GM12878 (cell line): ENCODE results near the gene FOXA2. TPM values are rescaled to one million over a fixed set of nuclear protein-coding genes. Genes with fewer than 3 reads are reported as not detected.

Experiments used
- ATAC-seq: fragments of 200-7000 bp; cut with Tn5 transposase; 3 replicates; pipeline ENCODE4 v1.9.1; 2020; ENCODE audit warnings: mild to moderate bottlenecking, moderate library complexity
- BruUV-seq: library from RNA; stranded (reverse); fragments of 400-500 nt; replicated peaks from 2 replicates; lab custom pipeline; 2021; lab: Mats Ljungman, UMichigan
- CTCF ChIA-PET: fragments of 300-600 bp; sonication (Branson Sonifier 250); formaldehyde crosslinking; extraction: SDS; loops from one replicate; lab custom pipeline; 2021; ENCODE audit warnings: inconsistent platforms; lab: Yijun Ruan, JAX
- POLR2A ChIA-PET: fragments of 350-600 bp; formaldehyde crosslinking; extraction: SDS; loops from one replicate; lab custom pipeline; 2021; ENCODE audit warnings: inconsistent platforms; lab: Charles Lee
- RAD21 ChIA-PET: fragments of 300-600 bp; sonication (Branson Sonifier 250); formaldehyde crosslinking; loops from one replicate; lab custom pipeline; 2023; ENCODE audit warnings: antibody characterized with exemption; ENCODE audit not compliant: unreplicated experiment; lab: Charles Lee
- SMC1A ChIA-PET: fragments of 300-600 bp; sonication (Branson Sonifier 250); formaldehyde crosslinking; loops from one replicate; lab custom pipeline; 2023; ENCODE audit not compliant: unreplicated experiment, uncharacterized antibody; lab: Charles Lee
- DNase-seq: peaks from one replicate; pipeline ENCODE4 v3.0.0-alpha.2; 2011; ENCODE audit warnings: low read depth, low spot score
- FAIRE-seq: peaks from 3 replicates; lab custom pipeline; 2011; peaks lifted over from hg19 to GRCh38; lab: Jason Lieb, UNC
- H2AFZ ChIP-seq: 2 replicates; pipeline ENCODE4 v1.6.0; 2011; ENCODE audit warnings: low read depth, low read length, control low read depth; ENCODE audit not compliant: control insufficient read depth
- H3K27ac ChIP-seq: 2 replicates; pipeline ENCODE4 v1.5.1; 2011; ENCODE audit warnings: control low read depth; ENCODE audit not compliant: control insufficient read depth, insufficient read depth
- H3K27me3 ChIP-seq, 2 experiments: replicated peaks in 1 of 2; 2 replicates each; pipeline versions ENCODE4 v1.6.0 to v1.6.1; 2011; ENCODE audit warnings: low read length in 1 of 2; ENCODE audit not compliant: control insufficient read depth in 2 of 2, insufficient read depth in 2 of 2
- H3K36me3 ChIP-seq, 2 experiments: 2 replicates each; pipeline ENCODE4 v1.5.1; 2011; ENCODE audit warnings: low read length in 1 of 2; ENCODE audit not compliant: control insufficient read depth in 2 of 2, insufficient read depth in 2 of 2
- H3K4me1 ChIP-seq: 2 replicates; pipeline ENCODE4 v1.6.1; 2011; ENCODE audit warnings: mild to moderate bottlenecking, low read length, moderate library complexity, mixed read lengths; ENCODE audit not compliant: control insufficient read depth, insufficient read depth
- H3K4me2 ChIP-seq: 2 replicates; pipeline ENCODE4 v1.6.0; 2011; ENCODE audit warnings: control low read depth; ENCODE audit not compliant: control insufficient read depth, insufficient read depth
- H3K4me3 ChIP-seq: fragments of 200-600 bp; sonication (generic); 2 replicates; pipeline ENCODE4 v1.5.1; 2016
- H3K79me2 ChIP-seq: 2 replicates; pipeline ENCODE4 v1.6.0; 2011; ENCODE audit warnings: low read length; ENCODE audit not compliant: control insufficient read depth, insufficient read depth
- H3K9ac ChIP-seq: 2 replicates; pipeline ENCODE4 v1.8.0; 2011; ENCODE audit warnings: low read length, control low read depth, mixed read lengths; ENCODE audit not compliant: control insufficient read depth, insufficient read depth
- H3K9me3 ChIP-seq: replicated peaks from 3 replicates; pipeline ENCODE4 v1.5.1; 2011; ENCODE audit warnings: mild to moderate bottlenecking, low read length; ENCODE audit not compliant: control insufficient read depth, insufficient read depth
- H4K20me1 ChIP-seq: 2 replicates; pipeline ENCODE4 v1.6.0; 2011; ENCODE audit not compliant: control insufficient read depth, insufficient read depth
- ATF3 ChIP-seq: IDR thresholded peaks from 2 replicates; pipeline ENCODE4 v1.6.1; 2011; ENCODE audit warnings: low read depth, mild to moderate bottlenecking, low read length, moderate library complexity, borderline replicate concordance; ENCODE audit errors: extremely low read depth
- EP300 ChIP-seq, 2 experiments: fragments of 150-350 bp in 1 of 2; IDR thresholded peaks; 2 replicates each; pipeline ENCODE4 v1.6.1; 2011 to 2012; ENCODE audit warnings: low read depth in 2 of 2, low read length in 2 of 2, borderline replicate concordance in 1 of 2, improper control_type of control experiment in 1 of 2, inconsistent platforms in 1 of 2; ENCODE audit not compliant: control insufficient read depth in 1 of 2
- HCFC1 ChIP-seq: fragments of 150-350 bp; IDR thresholded peaks from 2 replicates; pipeline ENCODE4 v1.6.1; 2014; ENCODE audit warnings: low read length
- MEF2B ChIP-seq: fragments of 450-650 bp; IDR thresholded peaks from 2 replicates; pipeline ENCODE4 v1.6.1; 2018; ENCODE audit warnings: mild to moderate bottlenecking, moderate library complexity; ENCODE audit not compliant: partially characterized antibody, poor library complexity, severe bottlenecking
- NR2C2 ChIP-seq: IDR thresholded peaks from 2 replicates; pipeline ENCODE4 v1.6.1; 2011; ENCODE audit warnings: borderline replicate concordance, low read depth; ENCODE audit not compliant: control insufficient read depth, insufficient read length
- POLR2AphosphoS5 ChIP-seq: IDR thresholded peaks from 2 replicates; pipeline ENCODE4 v1.6.1; 2011; ENCODE audit warnings: mild to moderate bottlenecking, low read length, inconsistent platforms
- RELA ChIP-seq: fragments of 450-650 bp; IDR thresholded peaks from 2 replicates; pipeline ENCODE4 v1.8.0; 2014; ENCODE audit warnings: borderline replicate concordance; ENCODE audit not compliant: partially characterized antibody
- SIN3A ChIP-seq: IDR thresholded peaks from 2 replicates; pipeline ENCODE4 v1.6.1; 2012; ENCODE audit warnings: low read depth, low read length, improper control_type of control experiment
- SMAD1 ChIP-seq: fragments of 450-650 bp; IDR thresholded peaks from 2 replicates; pipeline ENCODE4 v1.6.1; 2018; ENCODE audit warnings: mild to moderate bottlenecking, low read depth; ENCODE audit not compliant: partially characterized antibody
- SMC3 ChIP-seq: IDR thresholded peaks from 2 replicates; pipeline ENCODE4 v1.6.1; 2011; ENCODE audit warnings: low read length, improper control_type of control experiment, borderline replicate concordance
- TCF3 ChIP-seq: IDR thresholded peaks from 2 replicates; pipeline ENCODE4 v1.6.1; 2012; ENCODE audit warnings: low read depth, mild to moderate bottlenecking, low read length, borderline replicate concordance; ENCODE audit not compliant: insufficient read depth
- USF2 ChIP-seq: IDR thresholded peaks from 2 replicates; pipeline ENCODE4 v1.6.1; 2011; ENCODE audit warnings: low read depth, low read length, improper control_type of control experiment, borderline replicate concordance
- YY1 ChIP-seq: IDR thresholded peaks from 2 replicates; pipeline ENCODE4 v1.6.1; 2011; ENCODE audit warnings: low read depth, mild to moderate bottlenecking, low read length
- ZNF592 ChIP-seq: fragments of 450-650 bp; IDR thresholded peaks from 2 replicates; pipeline ENCODE4 v1.6.1; 2017; ENCODE audit warnings: mild to moderate bottlenecking, moderate library complexity
- WGBS: methylation state at CpG from one replicate; pipeline ENCODE4 v1.1.6; 2016; ENCODE audit warnings: low lambda C conversion rate; ENCODE audit not compliant: insufficient replicate concordance, insufficient coverage; ENCODE audit errors: missing lambda C conversion rate; 5-methylcytosine and 5-hydroxymethylcytosine counted together
- in situ Hi-C: fragments of 300-500 bp; cut with MboI; formaldehyde crosslinking; loops from 9 replicates; pipeline ENCODE4 v1.14.3; 2018; ENCODE audit warnings: mixed read lengths
- intact Hi-C: fragments of 100-400 bp; cut with micrococcal nuclease; formaldehyde crosslinking; loops from one replicate; pipeline ENCODE4 v1.14.2; 2022; ENCODE audit not compliant: unreplicated experiment
- polyA plus RNA-seq, 11 experiments: library from polyadenylated mRNA; depleted of rRNA in 4 of 11; unstranded in 6 of 11; stranded (reverse) in 5 of 11; fragments of >200 nt; fragmentation: Nextera tagmentation in 4 of 11; fragmentation: Illumina TruSeq in 1 of 11; extraction: Ambion mirVana in 4 of 11; extraction: Trizol in 1 of 11; gene quantifications; 1 replicate in 1 of 11; 2 replicates in 10 of 11; pipeline versions ENCODE4 v1.2.1 to v1.2.3, GENCODE V29; 2011 to 2016; ENCODE audit warnings: inconsistent platforms in 2 of 11, missing spikeins in 2 of 11, low read depth in 1 of 11
- total RNA-seq, 4 experiments: library from RNA; depleted of rRNA in 3 of 4; stranded (reverse); fragments of >200 nt in 3 of 4; fragmentation: Illumina TruSeq in 1 of 4; extraction: Trizol in 1 of 4; gene quantifications; 2 replicates each; pipeline versions ENCODE4 v1.2.1 to v1.2.3, GENCODE V29; 2013 to 2021
- TF ChIP-seq, protein P1 (sequence below): fragments of 450-650 bp; IDR thresholded peaks from 2 replicates; pipeline ENCODE4 v1.6.1; 2017; ENCODE audit warnings: mild to moderate bottlenecking, moderate library complexity

The FOXA2 gene
- total and polyA plus RNA-seq, 10 of the 15 experiments (the other 5 are each of a cell fraction or from before 2014, with no cell fraction given): not detected

DNA sequence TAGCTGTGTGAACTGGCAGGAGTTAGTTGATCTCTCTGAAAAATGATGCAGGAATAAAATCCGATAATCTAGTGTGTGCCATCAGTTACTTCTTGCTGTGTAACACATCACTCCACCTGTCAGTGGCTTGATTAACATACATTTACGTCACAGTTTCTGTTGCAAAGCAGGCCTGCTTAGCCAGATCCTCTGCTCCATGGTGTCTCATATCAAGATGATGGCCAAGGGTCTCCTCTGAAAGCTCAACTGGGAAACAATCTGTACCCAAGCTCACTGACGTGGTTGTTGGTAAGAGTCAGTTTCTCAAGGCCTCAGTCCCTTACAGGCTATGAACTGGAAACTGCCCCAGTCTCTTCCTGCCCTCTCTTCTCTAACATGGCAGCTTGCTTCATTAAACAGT, 51.8 kb downstream of the FOXA2 start:
- POLR2A ChIA-PET: no interaction called here
- Histone ChIP-seq H3K4me3 (no peak overlapping the region), H3K9ac (no peak overlapping the region), H3K27ac (no peak overlapping the region), H3K36me3 (no peaks in the 10 kb centered on the region), H3K79me2 (no peaks in the 10 kb centered on the region), H4K20me1 (no peaks in the 10 kb centered on the region), H3K9me3 (no peaks in the 10 kb centered on the region), H2AFZ (no peak overlapping the region), H3K4me1 (no peaks in the 10 kb centered on the region), H3K4me2 (no peak overlapping the region), H3K27me3 (no peaks in the 10 kb centered on the region)
- no TSS peak for BruUV-seq
- no peak for DNase-seq
- intact Hi-C loops: no loop called here
- in situ Hi-C loops: no loop called here
- 9% methylated on average over 3 of the region's 3 CpGs for WGBS
- SMC1A ChIA-PET: no interaction called here
- CTCF ChIA-PET: interaction anchor here (0.6 kb wide), 2 partner anchors 8 to 169 kb away, joined by 3 read pairs; no protein-coding TSS in a partner anchor
- no peak for ATAC-seq
- no peak for FAIRE-seq
- RAD21 ChIA-PET: no interaction called here
- TF ChIP-seq HCFC1 (no peak), ZNF592 (no peak), SIN3A (no peak), NR2C2 (no peak), EP300 (IDR thresholded peaks at IDR 0.05; ENCODE audit: borderline replicate concordance in 1 of 2, control insufficient read depth in 1 of 2, low read depth in 2 of 2, low read length in 2 of 2) (no peak), YY1 (no peak), POLR2AphosphoS5 (no peak), USF2 (no peak), TCF3 (no peak), SMAD1 (no peak), MEF2B (no peak), RELA (no peak), ATF3 (no peak), SMC3 (no peak)
- TF ChIP-seq, protein P1, sequence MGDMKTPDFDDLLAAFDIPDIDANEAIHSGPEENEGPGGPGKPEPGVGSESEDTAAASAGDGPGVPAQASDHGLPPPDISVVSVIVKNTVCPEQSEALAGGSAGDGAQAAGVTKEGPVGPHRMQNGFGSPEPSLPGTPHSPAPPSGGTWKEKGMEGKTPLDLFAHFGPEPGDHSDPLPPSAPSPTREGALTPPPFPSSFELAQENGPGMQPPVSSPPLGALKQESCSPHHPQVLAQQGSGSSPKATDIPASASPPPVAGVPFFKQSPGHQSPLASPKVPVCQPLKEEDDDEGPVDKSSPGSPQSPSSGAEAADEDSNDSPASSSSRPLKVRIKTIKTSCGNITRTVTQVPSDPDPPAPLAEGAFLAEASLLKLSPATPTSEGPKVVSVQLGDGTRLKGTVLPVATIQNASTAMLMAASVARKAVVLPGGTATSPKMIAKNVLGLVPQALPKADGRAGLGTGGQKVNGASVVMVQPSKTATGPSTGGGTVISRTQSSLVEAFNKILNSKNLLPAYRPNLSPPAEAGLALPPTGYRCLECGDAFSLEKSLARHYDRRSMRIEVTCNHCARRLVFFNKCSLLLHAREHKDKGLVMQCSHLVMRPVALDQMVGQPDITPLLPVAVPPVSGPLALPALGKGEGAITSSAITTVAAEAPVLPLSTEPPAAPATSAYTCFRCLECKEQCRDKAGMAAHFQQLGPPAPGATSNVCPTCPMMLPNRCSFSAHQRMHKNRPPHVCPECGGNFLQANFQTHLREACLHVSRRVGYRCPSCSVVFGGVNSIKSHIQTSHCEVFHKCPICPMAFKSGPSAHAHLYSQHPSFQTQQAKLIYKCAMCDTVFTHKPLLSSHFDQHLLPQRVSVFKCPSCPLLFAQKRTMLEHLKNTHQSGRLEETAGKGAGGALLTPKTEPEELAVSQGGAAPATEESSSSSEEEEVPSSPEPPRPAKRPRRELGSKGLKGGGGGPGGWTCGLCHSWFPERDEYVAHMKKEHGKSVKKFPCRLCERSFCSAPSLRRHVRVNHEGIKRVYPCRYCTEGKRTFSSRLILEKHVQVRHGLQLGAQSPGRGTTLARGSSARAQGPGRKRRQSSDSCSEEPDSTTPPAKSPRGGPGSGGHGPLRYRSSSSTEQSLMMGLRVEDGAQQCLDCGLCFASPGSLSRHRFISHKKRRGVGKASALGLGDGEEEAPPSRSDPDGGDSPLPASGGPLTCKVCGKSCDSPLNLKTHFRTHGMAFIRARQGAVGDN: no peak
